Endothelial cell of umbilical vein (primary cell): ENCODE data around the gene EEF1AKMT4. TPM values are rescaled to one million over a fixed set of nuclear protein-coding genes. Genes with fewer than 3 reads are reported as not detected.

Experiments
- BruUV-seq: library from RNA; stranded (reverse); fragments of 400-500 nt; replicated peaks from 2 replicates; lab custom pipeline; 2021; lab: Mats Ljungman, UMichigan
- CTCF ChIA-PET: fragments of 300-600, 350-600 bp; sonication (Branson Sonifier 250); formaldehyde crosslinking; loops from one replicate; lab custom pipeline; 2021; ENCODE audit warnings: antibody characterized with exemption, inconsistent platforms; lab: Charles Lee
- POLR2A ChIA-PET: fragments of 300-600, 350-600 bp; sonication (Branson Sonifier 250); formaldehyde crosslinking; loops from one replicate; lab custom pipeline; 2021; ENCODE audit warnings: antibody characterized with exemption, inconsistent platforms; lab: Charles Lee
- DNase-seq: peaks from one replicate; pipeline ENCODE4 v3.0.0-alpha.2; 2011; ENCODE audit warnings: low read depth, low spot score
- FAIRE-seq: peaks from 2 replicates; lab custom pipeline; 2011; peaks lifted over from hg19 to GRCh38; lab: Jason Lieb, UNC
- H2AFZ ChIP-seq: 2 replicates; pipeline ENCODE4 v1.6.0; 2012; ENCODE audit warnings: low read depth, low read length, control low read depth, inconsistent platforms
- H3K27ac ChIP-seq: 2 replicates; pipeline ENCODE4 v1.5.1; 2011; ENCODE audit warnings: low read depth, mild to moderate bottlenecking, control low read depth, low read length, moderate library complexity; ENCODE audit not compliant: insufficient read depth
- H3K27me3 ChIP-seq, 2 experiments: 2 replicates each; pipeline versions ENCODE4 v1.6.0 to v1.6.1; 2011; ENCODE audit warnings: low read length in 2 of 2, mixed read lengths in 1 of 2; ENCODE audit not compliant: control insufficient read depth in 2 of 2, insufficient read depth in 2 of 2
- H3K36me3 ChIP-seq, 2 experiments: 2 replicates in 1 of 2; 3 replicates in 1 of 2; pipeline ENCODE4 v1.5.1; 2011; ENCODE audit warnings: low read length in 2 of 2, mild to moderate bottlenecking in 1 of 2, moderate library complexity in 1 of 2; ENCODE audit not compliant: control insufficient read depth in 2 of 2, insufficient read depth in 2 of 2; ENCODE audit errors: extremely low read depth in 1 of 2
- H3K4me1 ChIP-seq: 3 replicates; pipeline ENCODE4 v1.5.1; 2011; ENCODE audit warnings: mild to moderate bottlenecking, low read length; ENCODE audit not compliant: control insufficient read depth, insufficient read depth; ENCODE audit errors: extremely low read depth
- H3K4me2 ChIP-seq: 2 replicates; pipeline ENCODE4 v1.6.1; 2011; ENCODE audit warnings: low read length, control low read depth, mixed read lengths; ENCODE audit not compliant: insufficient read depth
- H3K4me3 ChIP-seq, 3 experiments: fragments of 200-600 bp in 1 of 3; sonication (generic), shearing (Covaris generic) in 1 of 3; replicated peaks in 1 of 3; 2 replicates each; pipeline ENCODE4 v1.5.1; 2011 to 2016; ENCODE audit warnings: control low read depth in 3 of 3, low read length in 3 of 3, mild to moderate bottlenecking in 2 of 3, inconsistent platforms in 1 of 3, low read depth in 1 of 3, moderate library complexity in 1 of 3; ENCODE audit not compliant: insufficient read depth in 1 of 3
- H3K79me2 ChIP-seq: 2 replicates; pipeline ENCODE4 v1.6.0; 2012; ENCODE audit warnings: low read length, inconsistent platforms; ENCODE audit not compliant: control insufficient read depth, insufficient read depth
- H3K9ac ChIP-seq: replicated peaks from 2 replicates; pipeline ENCODE3; 2011; ENCODE audit warnings: low read length, control low read depth; ENCODE audit not compliant: insufficient read depth; ENCODE audit errors: extremely low read depth
- H3K9me1 ChIP-seq: replicated peaks from 3 replicates; pipeline ENCODE4 v1.6.0; 2011; ENCODE audit warnings: mild to moderate bottlenecking, low read length; ENCODE audit not compliant: control insufficient read depth, insufficient read depth; ENCODE audit errors: extremely low read depth
- H3K9me3 ChIP-seq: replicated peaks from 2 replicates; pipeline ENCODE4 v1.5.1; 2012; ENCODE audit warnings: low read length, inconsistent platforms; ENCODE audit not compliant: control insufficient read depth, insufficient read depth
- H4K20me1 ChIP-seq: replicated peaks from 2 replicates; pipeline ENCODE3; 2011; ENCODE audit warnings: mild to moderate bottlenecking, low read length; ENCODE audit not compliant: control insufficient read depth, insufficient read depth; ENCODE audit errors: extremely low read depth
- EZH2 ChIP-seq: IDR thresholded peaks from 2 replicates; pipeline ENCODE4 v1.6.1; 2012; ENCODE audit warnings: borderline replicate concordance, low read depth, mild to moderate bottlenecking, moderate library complexity, low read length, inconsistent platforms; ENCODE audit not compliant: severe bottlenecking
- JUN ChIP-seq: IDR thresholded peaks from 2 replicates; pipeline ENCODE4 v1.6.1; 2011; ENCODE audit warnings: borderline replicate concordance, low read depth; ENCODE audit not compliant: insufficient read length, insufficient read depth
- POLR2AphosphoS5 ChIP-seq: IDR thresholded peaks from 2 replicates; pipeline ENCODE4 v1.6.1; 2012; ENCODE audit warnings: low read depth, mild to moderate bottlenecking, control low read depth, low read length, moderate library complexity; ENCODE audit not compliant: insufficient read depth
- dilution Hi-C: fragments of 300-500 bp; cut with MboI; formaldehyde crosslinking; loops from one replicate; pipeline ENCODE4 v1.15.0; 2019; ENCODE audit warnings: low sequenced_read_pairs; ENCODE audit not compliant: extremely low pct_ligation_motif_present
- intact Hi-C: fragments of 100-400 bp; cut with micrococcal nuclease; formaldehyde crosslinking; loops from one replicate; pipeline ENCODE4 v1.10.0; 2022
- polyA plus RNA-seq, 4 experiments: library from polyadenylated mRNA; depleted of rRNA in 3 of 4; stranded (reverse) in 3 of 4; unstranded in 1 of 4; fragments of >200 nt; gene quantifications; 2 replicates each; pipeline versions ENCODE4 v1.2.1 to v1.2.3, GENCODE V29; 2011 to 2012; ENCODE audit warnings: missing spikeins in 1 of 4
- total RNA-seq: library from RNA; stranded (reverse); gene quantifications from 2 replicates; pipeline ENCODE4 v1.2.3, GENCODE V29; 2021

The EEF1AKMT4 gene
- total and polyA plus RNA-seq, 2 donors (not counting 3 experiments of a cell fraction or from before 2014, with no cell fraction given): 3.4 to 8.0 TPM

- DNase-seq (no peak), FAIRE-seq (no peak)
- Histone ChIP-seq H3K9me1 (no peaks in the 10 kb centered on the region), H4K20me1 (no peaks in the 10 kb centered on the region), H3K9ac (no peak overlapping the region), H3K27ac (no peak overlapping the region), H3K79me2 (no peaks in the 10 kb centered on the region), H3K9me3 (no peaks in the 10 kb centered on the region), H3K4me3 (no peak overlapping the region), H2AFZ (no peak overlapping the region), H3K4me1 (peaks cover 4% of the 10 kb centered on the region), H3K27me3 (peaks cover 38 to 55% of the 10 kb centered on the region in 2 experiments), H3K36me3 (no peaks in the 10 kb centered on the region), H3K4me2 (no peak overlapping the region)
- intact Hi-C loops: no loop called here
- BruUV-seq: no TSS peak
- dilution Hi-C loops: no loop called here
- ChIA-PET POLR2A (no interaction called here), CTCF (interaction anchor here (1.0 to 1.4 kb wide), 3 partner anchors 20 to 59 kb away, joined by 3 read pairs; partner anchors contain the start of gene EEF1AKMT4)
- TF ChIP-seq EZH2: peak; percentile 92
- TF ChIP-seq POLR2AphosphoS5: no peak
These were observed 19.3 kb upstream of the EEF1AKMT4 start for GRCh38 chr3:184230081-184230602.

GRCh38 chr3:184230603-184231528 is 18.6 kb upstream of the EEF1AKMT4 start:
- H4K20me1 ChIP-seq: no peaks in the 10 kb centered on the region
- no peak overlapping the region for H3K4me3 ChIP-seq
- no peak overlapping the region for H3K4me2 ChIP-seq
- intact Hi-C loops: no loop called here
- H3K9me1 ChIP-seq: no peaks in the 10 kb centered on the region
- H2AFZ ChIP-seq: no peak overlapping the region
- ChIA-PET CTCF (interaction anchor here (1.0 to 1.4 kb wide), 2 partner anchors 19 to 54 kb away, joined by 3 read pairs; partner anchors contain the start of gene EEF1AKMT4), POLR2A (interaction anchor here (0.6 kb wide), 1 partner anchor 26 kb away, joined by 4 read pairs; no protein-coding TSS in a partner anchor)
- no peaks in the 10 kb centered on the region for H3K9me3 ChIP-seq
- H3K79me2 ChIP-seq: no peaks in the 10 kb centered on the region
- dilution Hi-C loops: no loop called here
- BruUV-seq: no TSS peak
- FAIRE-seq (no peak), DNase-seq (no peak)
- no peak overlapping the region for H3K9ac ChIP-seq
- H3K27me3 ChIP-seq: peaks cover 38 to 55% of the 10 kb centered on the region in 2 experiments
- no peak overlapping the region for H3K27ac ChIP-seq
- peaks cover 4% of the 10 kb centered on the region for H3K4me1 ChIP-seq
- TF ChIP-seq JUN (no peak), EZH2 (peak; percentile 87)
- no peaks in the 10 kb centered on the region for H3K36me3 ChIP-seq
